Measurements from ENCODE around the gene SRSF10. TPM values are rescaled to one million over a fixed set of nuclear protein-coding genes. Genes with fewer than 3 reads are reported as not detected.

The SRSF10 gene
- total and polyA plus RNA-seq, 7 donors = 42.6 to 105 (median 80.6) TPM

- Histone ChIP-seq H3K27me3 (no peaks in the 10 kb centered on the region), H3K27ac (peak overlapping the region; percentile 22 to 100 (median 98)), H3K36me3 (peaks cover 0 to 12% (median 0%) of the 10 kb centered on the region in 4 donors), H3K4me1 (peaks cover 0 to 67% (median 52%) of the 10 kb centered on the region in 4 donors), H3K9me3 (no peaks in the 10 kb centered on the region), H3K4me3 (peak overlapping the region in 1 of 4 donors; percentile 92)
- intact Hi-C loops (cut with DNase I) = no loop called here
- DNase-seq = no peak
- 68 to 84% methylated on average over 1 of the region's 1 CpG for WGBS, 2 donors
- TF ChIP-seq POLR2AphosphoS5 (IDR thresholded peaks at IDR 0.05) (no peak), CTCF (IDR thresholded peaks at IDR 0.05) (no peak), POLR2A (IDR thresholded peaks at IDR 0.05) (no peak), EP300 (IDR thresholded peaks at IDR 0.05) (no peak)
Observed at GRCh38 chr1:23977854-23978191, 2.3 kb downstream of the SRSF10 start.

- Histone ChIP-seq H3K9me3 (no peaks in the 10 kb centered on the region), H3K27me3 (no peaks in the 10 kb centered on the region), H3K4me3 (peak overlapping the region in 2 of 4 donors; percentile 12 to 92), H3K27ac (peak overlapping the region; percentile 39 to 100 (median 98)), H3K4me1 (peaks cover 0 to 67% (median 52%) of the 10 kb centered on the region in 4 donors), H3K36me3 (peaks cover 0 to 13% (median 0%) of the 10 kb centered on the region in 4 donors)
- 53 to 56% methylated on average over 4 of the region's 4 CpGs for WGBS, 2 donors
- TF ChIP-seq POLR2A (IDR thresholded peaks at IDR 0.05) (no peak), POLR2AphosphoS5 (IDR thresholded peaks at IDR 0.05) (no peak), CTCF (IDR thresholded peaks at IDR 0.05) (no peak), EP300 (IDR thresholded peaks at IDR 0.05) (no peak)
- intact Hi-C loops (cut with DNase I) = no loop called here
- no peak for DNase-seq
Observed at GRCh38 chr1:23977187-23977853, 2.8 kb downstream of the SRSF10 start.

- peak overlapping the region in 1 of 4 donors; percentile 87 for H3K27ac ChIP-seq
- no peaks in the 10 kb centered on the region for H3K27me3 ChIP-seq
- TF ChIP-seq EP300 (IDR thresholded peaks at IDR 0.05) (no peak), CTCF (IDR thresholded peaks at IDR 0.05) (no peak), POLR2A (IDR thresholded peaks at IDR 0.05) (no peak), POLR2AphosphoS5 (IDR thresholded peaks at IDR 0.05) (no peak)
- 48 to 49% methylated on average over 2 of the region's 2 CpGs for WGBS, 2 donors
- H3K36me3 ChIP-seq = peaks cover 12 to 79% (median 21%) of the 10 kb centered on the region in 4 donors
- H3K9me3 ChIP-seq = no peaks in the 10 kb centered on the region
- H3K4me1 ChIP-seq = peaks cover 0 to 32% (median 28%) of the 10 kb centered on the region in 4 donors
- DNase-seq = no peak
- intact Hi-C loops (cut with DNase I) = no loop called here
- no peak overlapping the region for H3K4me3 ChIP-seq
Observed at GRCh38 chr1:23967871-23968270, 12.3 kb downstream of the SRSF10 start.

- no peaks in the 10 kb centered on the region for H3K27me3 ChIP-seq
- H3K36me3 ChIP-seq = peaks cover 12 to 76% (median 21%) of the 10 kb centered on the region in 4 donors
- intact Hi-C loops (cut with DNase I) = no loop called here
- H3K27ac ChIP-seq = peak overlapping the region in 1 of 4 donors; percentile 87
- H3K4me3 ChIP-seq = no peak overlapping the region
- DNase-seq = no peak
- peaks cover 0 to 32% (median 29%) of the 10 kb centered on the region in 4 donors for H3K4me1 ChIP-seq
- TF ChIP-seq EP300 (IDR thresholded peaks at IDR 0.05) (no peak), CTCF (IDR thresholded peaks at IDR 0.05) (no peak), POLR2A (IDR thresholded peaks at IDR 0.05) (no peak), POLR2AphosphoS5 (IDR thresholded peaks at IDR 0.05) (no peak)
- H3K9me3 ChIP-seq = no peaks in the 10 kb centered on the region
Observed at GRCh38 chr1:23966973-23967493, 13.1 kb downstream of the SRSF10 start.
